CD4-positive, alpha-beta T cell treated with Interleukin-17A for 1 hour (primary cell): ENCODE results near the gene ITPR1.
"Not testable (repeated sequence)": the region's sequence is repeated elsewhere in the genome, so short reads cannot be mapped to it uniquely, and the experiment has no call there.

Experiments
- DNase-seq: peaks from one replicate; pipeline ENCODE4 v3.0.0-alpha.2; 2020

ITPR1 gene

GRCh38 chr3:4749567-4750002, 256.4 kb downstream of the ITPR1 start:
- no peak for DNase-seq

- peak; percentile 27 for DNase-seq
Observed at GRCh38 chr3:4750306-4750968, 257.3 kb downstream of the ITPR1 start.

- no peak for DNase-seq
Observed at GRCh38 chr3:4751029-4751501, 257.9 kb downstream of the ITPR1 start.

- no peak for DNase-seq
Observed at GRCh38 chr3:4751502-4752101, 258.5 kb downstream of the ITPR1 start.

- no peak for DNase-seq
Observed at GRCh38 chr3:4752201-4753072, 259.3 kb downstream of the ITPR1 start.

GRCh38 chr3:4753073-4753691, 260.0 kb downstream of the ITPR1 start:
- no peak for DNase-seq

- DNase-seq = no peak
Observed at GRCh38 chr3:4754180-4755086, 261.3 kb downstream of the ITPR1 start.

GRCh38 chr3:4755566-4755965, 262.4 kb downstream of the ITPR1 start:
- no peak for DNase-seq

- no peak for DNase-seq
Observed at GRCh38 chr3:4756057-4756775, 263.1 kb downstream of the ITPR1 start.

GRCh38 chr3:4756855-4757574, 263.9 kb downstream of the ITPR1 start:
- no peak for DNase-seq

GRCh38 chr3:4757575-4758248, 264.6 kb downstream of the ITPR1 start:
- DNase-seq = no peak

GRCh38 chr3:4758249-4758860, 265.2 kb downstream of the ITPR1 start:
- DNase-seq = no peak

GRCh38 chr3:4758957-4759656, 266.0 kb downstream of the ITPR1 start:
- no peak for DNase-seq

- no peak for DNase-seq
Observed at GRCh38 chr3:4759689-4760312, 266.7 kb downstream of the ITPR1 start.

- DNase-seq = no peak
Observed at GRCh38 chr3:4761759-4762158, 268.6 kb downstream of the ITPR1 start.

GRCh38 chr3:4762481-4763230, 269.5 kb downstream of the ITPR1 start:
- DNase-seq = not testable (repeated sequence)

GRCh38 chr3:4763604-4764247, 270.6 kb downstream of the ITPR1 start:
- DNase-seq = no peak
